Left lobe of liver (tissue), 2 donors: ENCODE data around the gene TRPM5. TPM values are rescaled to one million over a fixed set of nuclear protein-coding genes. Genes with fewer than 3 reads are reported as not detected.

Experiments used
- ATAC-seq: fragments of 200-7000 bp; cut with Tn5 transposase; one replicate; pipeline ENCODE4 v1.9.1; 2020; ENCODE audit warnings: mild to moderate bottlenecking, moderate library complexity
- DNase-seq: peaks from one replicate; pipeline ENCODE4 v3.0.0-alpha.2; 2020; ENCODE audit warnings: low spot score
- total RNA-seq: library from RNA; stranded (reverse); gene quantifications from one replicate; pipeline ENCODE4 v1.2.1, GENCODE V29; 2021
- donor health status: DM: no; HTN: no; CAD: no; lungs with moderate emphysema.
- donor health status: DM: no; HTN: yes; CAD: no.

The TRPM5 gene
- total RNA-seq, 1 donor from 2014 or later: not detected

- ATAC-seq: no peak
- peak; percentile 33 for DNase-seq
These were observed 14.9 kb upstream of the TRPM5 start for GRCh38 chr11:2459016-2459725.

- ATAC-seq: no peak
- peak; percentile 33 for DNase-seq
These were observed 14.0 kb upstream of the TRPM5 start for GRCh38 chr11:2458321-2458720.

GRCh38 chr11:2453436-2453835 lies 9.1 kb upstream of the TRPM5 start:
- ATAC-seq: no peak
- DNase-seq: no peak

GRCh38 chr11:2452321-2453012 lies 8.2 kb upstream of the TRPM5 start:
- no peak for ATAC-seq
- DNase-seq: no peak

GRCh38 chr11:2451916-2452315 lies 7.6 kb upstream of the TRPM5 start:
- no peak for ATAC-seq
- no peak for DNase-seq

- no peak for ATAC-seq
- DNase-seq: no peak
These were observed 7.0 kb upstream of the TRPM5 start for GRCh38 chr11:2451336-2451735.

GRCh38 chr11:2450321-2451041 lies 6.2 kb upstream of the TRPM5 start:
- DNase-seq (no peak), ATAC-seq (no peak)

GRCh38 chr11:2449548-2450320 lies 5.4 kb upstream of the TRPM5 start:
- DNase-seq (no peak), ATAC-seq (no peak)

GRCh38 chr11:2448661-2449547 lies 4.6 kb upstream of the TRPM5 start:
- ATAC-seq (no peak), DNase-seq (no peak)

- DNase-seq (no peak), ATAC-seq (no peak)
These were observed 3.8 kb upstream of the TRPM5 start for GRCh38 chr11:2447951-2448650.

GRCh38 chr11:2447253-2447950 lies 3.1 kb upstream of the TRPM5 start:
- DNase-seq: no peak
- peak; percentile 7 for ATAC-seq

- DNase-seq (no peak), ATAC-seq (peak; percentile 21)
These were observed 2.4 kb upstream of the TRPM5 start for GRCh38 chr11:2446590-2447252.

- DNase-seq (no peak), ATAC-seq (peak; percentile 14)
These were observed 1.6 kb upstream of the TRPM5 start for GRCh38 chr11:2445746-2446551.

- ATAC-seq: peak; percentile 80
- DNase-seq: no peak
These were observed 769 bp upstream of the TRPM5 start, which contains the start of gene KCNQ1 for GRCh38 chr11:2444821-2445745. Gene KCNQ1, plus strand, starts transcription at chr11:2445008. Its CDS starts 91 bp downstream, at chr11:2445099.

GRCh38 chr11:2443406-2443805 lies 908 bp downstream of the TRPM5 start:
- ATAC-seq (no peak), DNase-seq (no peak)

GRCh38 chr11:2442589-2442988 lies 1.7 kb downstream of the TRPM5 start:
- no peak for DNase-seq

More at GRCh38 chr11:2442589-2442988, 1.7 kb downstream of the TRPM5 start:
- no peak for ATAC-seq
